ENCODE results near the gene DOCK6.

DOCK6 gene

DNA sequence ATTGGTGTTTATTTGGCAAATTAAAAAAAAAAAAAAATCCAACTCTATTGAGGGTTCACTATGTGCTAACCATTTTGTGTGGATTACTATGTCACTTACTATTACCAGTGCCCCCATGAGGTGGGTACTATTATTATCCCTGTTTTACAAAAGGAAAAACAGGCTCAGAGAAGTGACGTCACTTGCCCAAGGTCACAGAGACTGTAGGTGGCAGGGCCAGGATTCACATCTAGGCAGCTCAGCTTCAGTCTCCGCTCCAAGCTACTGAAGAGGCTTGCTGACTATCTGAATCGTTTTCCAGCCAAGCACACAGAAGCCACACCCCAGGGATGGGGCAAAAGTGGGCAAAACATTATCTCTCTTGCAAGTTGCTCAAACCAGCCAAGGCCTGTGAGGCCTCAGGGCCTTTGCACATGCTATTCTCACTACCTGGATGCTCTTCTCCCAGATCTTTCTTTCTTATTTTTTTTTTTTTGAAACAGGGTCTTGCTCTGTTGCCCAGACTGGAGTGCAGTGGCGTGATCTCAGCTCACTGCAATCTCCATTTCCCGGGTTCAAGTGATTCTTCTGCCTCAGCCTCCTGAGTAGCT lies 27.7 kb downstream of the DOCK6 start:
- ChIA-PET POLR2A (no interaction called here), CTCF (interaction anchor here (1.2 kb wide), 1 partner anchor 9 kb away, joined by 6 read pairs; no protein-coding TSS in a partner anchor)
- no peaks in the 10 kb centered on the region for H3K4me1 ChIP-seq (ENCODE audit: control insufficient read depth, insufficient read depth, low read length)
- no peak overlapping the region for H3K27ac ChIP-seq (ENCODE audit: extremely low read depth, low read depth, low read length)
- TF ChIP-seq TRIM28 (IDR thresholded peaks at IDR 0.05; ENCODE audit: borderline replicate concordance, low read length): no peak
- TF ChIP-seq GLIS2 (tag by site-specific recombination; IDR thresholded peaks at IDR 0.05): no peak
- no peak for TF ChIP-seq ZNF394 (tag by site-specific recombination; IDR thresholded peaks at IDR 0.05; ENCODE audit: borderline replicate concordance)
- peak; percentile 99 for TF ChIP-seq ZNF623 (tag by site-specific recombination; IDR thresholded peaks at IDR 0.05)
- TF ChIP-seq, protein P1, sequence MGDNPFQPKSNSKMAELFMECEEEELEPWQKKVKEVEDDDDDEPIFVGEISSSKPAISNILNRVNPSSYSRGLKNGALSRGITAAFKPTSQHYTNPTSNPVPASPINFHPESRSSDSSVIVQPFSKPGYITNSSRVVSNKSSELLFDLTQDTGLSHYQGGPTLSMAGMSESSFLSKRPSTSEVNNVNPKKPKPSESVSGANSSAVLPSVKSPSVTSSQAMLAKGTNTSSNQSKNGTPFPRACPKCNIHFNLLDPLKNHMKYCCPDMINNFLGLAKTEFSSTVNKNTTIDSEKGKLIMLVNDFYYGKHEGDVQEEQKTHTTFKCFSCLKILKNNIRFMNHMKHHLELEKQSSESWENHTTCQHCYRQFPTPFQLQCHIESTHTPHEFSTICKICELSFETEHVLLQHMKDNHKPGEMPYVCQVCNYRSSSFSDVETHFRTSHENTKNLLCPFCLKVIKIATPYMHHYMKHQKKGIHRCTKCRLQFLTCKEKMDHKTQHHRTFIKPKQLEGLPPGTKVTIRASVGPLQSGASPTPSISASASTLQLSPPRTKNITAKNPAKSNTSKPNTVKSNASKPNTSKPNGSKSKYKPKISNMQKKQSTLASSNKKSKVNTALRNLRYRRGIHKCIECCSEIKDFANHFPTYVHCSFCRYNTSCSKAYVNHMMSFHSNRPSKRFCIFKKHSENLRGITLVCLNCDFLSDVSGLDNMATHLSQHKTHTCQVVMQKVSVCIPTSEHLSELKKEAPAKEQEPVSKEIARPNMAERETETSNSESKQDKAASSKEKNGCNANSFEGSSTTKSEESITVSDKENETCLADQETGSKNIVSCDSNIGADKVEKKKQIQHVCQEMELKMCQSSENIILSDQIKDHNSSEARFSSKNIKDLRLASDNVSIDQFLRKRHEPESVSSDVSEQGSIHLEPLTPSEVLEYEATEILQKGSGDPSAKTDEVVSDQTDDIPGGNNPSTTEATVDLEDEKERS (tag by site-specific recombination; IDR thresholded peaks at IDR 0.05): 0 out of 2 replicates have a peak, but pooled peaks have one; percentile 31
- TF ChIP-seq, protein P2, sequence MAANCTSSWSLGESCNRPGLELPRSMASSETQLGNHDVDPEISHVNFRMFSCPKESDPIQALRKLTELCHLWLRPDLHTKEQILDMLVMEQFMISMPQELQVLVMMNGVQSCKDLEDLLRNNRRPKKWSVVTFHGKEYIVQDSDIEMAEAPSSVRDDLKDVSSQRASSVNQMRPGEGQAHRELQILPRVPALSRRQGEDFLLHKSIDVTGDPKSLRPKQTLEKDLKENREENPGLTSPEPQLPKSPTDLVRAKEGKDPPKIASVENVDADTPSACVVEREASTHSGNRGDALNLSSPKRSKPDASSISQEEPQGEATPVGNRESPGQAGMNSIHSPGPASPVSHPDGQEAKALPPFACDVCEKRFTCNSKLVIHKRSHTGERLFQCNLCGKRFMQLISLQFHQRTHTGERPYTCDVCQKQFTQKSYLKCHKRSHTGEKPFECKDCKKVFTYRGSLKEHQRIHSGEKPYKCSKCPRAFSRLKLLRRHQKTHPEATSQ (tag by site-specific recombination; IDR thresholded peaks at IDR 0.05): no peak
- H3K4me3 ChIP-seq (ENCODE audit: low read depth, low read length): no peak overlapping the region
- no peaks in the 10 kb centered on the region for H3K9me3 ChIP-seq (ENCODE audit: control insufficient read depth, insufficient read depth, low read depth, low read length)
- peaks cover 0 to 17% of the 10 kb centered on the region in 2 experiments; a peak in 1 of 3 replicates for H3K36me3 ChIP-seq (ENCODE audit: control insufficient read depth in 2 of 2, insufficient read depth in 1 of 2, low read length in 2 of 2)

GRCh38 chr19:11233073-11233472 lies 29.3 kb downstream of the DOCK6 start:
- no peaks in the 10 kb centered on the region for H3K9me3 ChIP-seq (ENCODE audit: control insufficient read depth, insufficient read depth, low read depth, low read length)
- no peak overlapping the region for H3K4me3 ChIP-seq (ENCODE audit: low read depth, low read length)
- TF ChIP-seq PRDM1 (tag by site-specific recombination; IDR thresholded peaks at IDR 0.05) (no peak), ZNF16 (tag by site-specific recombination; IDR thresholded peaks at IDR 0.05; ENCODE audit: low read depth) (no peak), ZNF776 (tag by site-specific recombination; IDR thresholded peaks at IDR 0.05; ENCODE audit: borderline replicate concordance) (no peak), HOXC10 (CRISPR knock-in tag; IDR thresholded peaks at IDR 0.05) (no peak), KLF9 (tag by site-specific recombination; IDR thresholded peaks at IDR 0.05; ENCODE audit: low read depth) (no peak), ZNF324 (tag by site-specific recombination; IDR thresholded peaks at IDR 0.05) (no peak), ZNF624 (tag by site-specific recombination; IDR thresholded peaks at IDR 0.05) (no peak), ZBTB20 (tag by site-specific recombination; IDR thresholded peaks at IDR 0.05) (no peak), BCL11B (tag by site-specific recombination; IDR thresholded peaks at IDR 0.05; ENCODE audit: low read depth) (no peak), ZNF133 (tag by site-specific recombination; IDR thresholded peaks at IDR 0.05) (no peak), GLI2 (tag by site-specific recombination; IDR thresholded peaks at IDR 0.05; ENCODE audit: borderline replicate concordance, low read depth) (no peak), ZNF266 (tag by site-specific recombination; IDR thresholded peaks at IDR 0.05; ENCODE audit: low read depth) (no peak), ZNF354C (tag by site-specific recombination; IDR thresholded peaks at IDR 0.05; ENCODE audit: borderline replicate concordance, low read depth) (no peak), ZNF549 (tag by site-specific recombination; IDR thresholded peaks at IDR 0.05) (no peak), REPIN1 (tag by site-specific recombination; IDR thresholded peaks at IDR 0.05; ENCODE audit: low read depth) (no peak), ZNF777 (tag by site-specific recombination; IDR thresholded peaks at IDR 0.05; ENCODE audit: borderline replicate concordance) (no peak)
- TF ChIP-seq, protein P3, sequence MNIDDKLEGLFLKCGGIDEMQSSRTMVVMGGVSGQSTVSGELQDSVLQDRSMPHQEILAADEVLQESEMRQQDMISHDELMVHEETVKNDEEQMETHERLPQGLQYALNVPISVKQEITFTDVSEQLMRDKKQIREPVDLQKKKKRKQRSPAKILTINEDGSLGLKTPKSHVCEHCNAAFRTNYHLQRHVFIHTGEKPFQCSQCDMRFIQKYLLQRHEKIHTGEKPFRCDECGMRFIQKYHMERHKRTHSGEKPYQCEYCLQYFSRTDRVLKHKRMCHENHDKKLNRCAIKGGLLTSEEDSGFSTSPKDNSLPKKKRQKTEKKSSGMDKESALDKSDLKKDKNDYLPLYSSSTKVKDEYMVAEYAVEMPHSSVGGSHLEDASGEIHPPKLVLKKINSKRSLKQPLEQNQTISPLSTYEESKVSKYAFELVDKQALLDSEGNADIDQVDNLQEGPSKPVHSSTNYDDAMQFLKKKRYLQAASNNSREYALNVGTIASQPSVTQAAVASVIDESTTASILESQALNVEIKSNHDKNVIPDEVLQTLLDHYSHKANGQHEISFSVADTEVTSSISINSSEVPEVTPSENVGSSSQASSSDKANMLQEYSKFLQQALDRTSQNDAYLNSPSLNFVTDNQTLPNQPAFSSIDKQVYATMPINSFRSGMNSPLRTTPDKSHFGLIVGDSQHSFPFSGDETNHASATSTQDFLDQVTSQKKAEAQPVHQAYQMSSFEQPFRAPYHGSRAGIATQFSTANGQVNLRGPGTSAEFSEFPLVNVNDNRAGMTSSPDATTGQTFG (tag by site-specific recombination; IDR thresholded peaks at IDR 0.05; ENCODE audit: borderline replicate concordance): no peak
- ChIA-PET POLR2A (no interaction called here), CTCF (interaction anchor here (0.7 kb wide), 1 partner anchor 8 kb away, joined by 6 read pairs; no protein-coding TSS in a partner anchor)
- H3K4me1 ChIP-seq (ENCODE audit: control insufficient read depth, insufficient read depth, low read length): no peaks in the 10 kb centered on the region
- peaks cover 0 to 15% of the 10 kb centered on the region in 2 experiments; a peak in 1 of 3 replicates for H3K36me3 ChIP-seq (ENCODE audit: control insufficient read depth in 2 of 2, insufficient read depth in 1 of 2, low read length in 2 of 2)
- no peak overlapping the region for H3K27ac ChIP-seq (ENCODE audit: extremely low read depth, low read depth, low read length)
